ENCODE data around the gene EPB41L4A. TPM values are rescaled to one million over a fixed set of nuclear protein-coding genes. Genes with fewer than 3 reads are reported as not detected.

EPB41L4A gene
- total RNA-seq, 1 experiment from 2014 or later, result 0.87 TPM

GRCh38 chr5:112119508-112119907, 299.6 kb downstream of the EPB41L4A start:
- BruUV-seq (replicated peaks), result no TSS peak
- DNase-seq (ENCODE audit: low read depth, low spot score), result no peak
- ChIA-PET POLR2A (no interaction called here), CTCF (no interaction called here)
- no peak overlapping the region for H3K27ac ChIP-seq (ENCODE audit: low read length)
- no peaks in the 10 kb centered on the region for H3K4me1 ChIP-seq (ENCODE audit: control insufficient read depth, insufficient read depth, low read length)
- TF ChIP-seq CTCF (IDR thresholded peaks at IDR 0.05), result no peak
- TF ChIP-seq SIN3A (IDR thresholded peaks at IDR 0.05; ENCODE audit: borderline replicate concordance, insufficient read depth, low read depth, low read length), result no peak
- no peak for TF ChIP-seq TCF7L2 (IDR thresholded peaks at IDR 0.05; ENCODE audit: low read depth, low read length)
- TF ChIP-seq POLR2AphosphoS5 (IDR thresholded peaks at IDR 0.05; ENCODE audit: low read depth, low read length), result no peak
- TF ChIP-seq REST (IDR thresholded peaks at IDR 0.05; ENCODE audit: insufficient read depth in 1 of 2, low read depth in 2 of 2, low read length in 1 of 2), result no peak
- H3K4me3 ChIP-seq (ENCODE audit: low read depth in 2 of 2, low read length in 2 of 2), result no peak overlapping the region
- no peaks in the 10 kb centered on the region for H3K36me3 ChIP-seq (ENCODE audit: control insufficient read depth, insufficient read depth, low read length)
- H3K27me3 ChIP-seq (ENCODE audit: control insufficient read depth, insufficient read depth, low read length), result no peaks in the 10 kb centered on the region
- in situ Hi-C loops (cut with HindIII; ENCODE audit: low pct_unique_long_range_greater_than_20kb, low sequenced_read_pairs) (no loop called here), intact Hi-C loops (cut with micrococcal nuclease; ENCODE audit: unreplicated experiment) (no loop called here)
- H3K9me3 ChIP-seq (ENCODE audit: control insufficient read depth, insufficient read depth, low read depth, low read length), result no peaks in the 10 kb centered on the region
- no peak for ATAC-seq

GRCh38 chr5:112117551-112117950, 301.5 kb downstream of the EPB41L4A start:
- BruUV-seq (replicated peaks), result no TSS peak

GRCh38 chr5:112116371-112116770, 302.7 kb downstream of the EPB41L4A start:
- Histone ChIP-seq H3K4me1 (ENCODE audit: control insufficient read depth, insufficient read depth, low read length) (no peaks in the 10 kb centered on the region), H3K4me3 (ENCODE audit: low read depth in 2 of 2, low read length in 2 of 2) (no peak overlapping the region), H3K36me3 (ENCODE audit: control insufficient read depth, insufficient read depth, low read length) (no peaks in the 10 kb centered on the region), H3K9me3 (ENCODE audit: control insufficient read depth, insufficient read depth, low read depth, low read length) (no peaks in the 10 kb centered on the region), H3K27ac (ENCODE audit: low read length) (no peak overlapping the region), H3K27me3 (ENCODE audit: control insufficient read depth, insufficient read depth, low read length) (no peaks in the 10 kb centered on the region)
- in situ Hi-C loops (cut with HindIII; ENCODE audit: low pct_unique_long_range_greater_than_20kb, low sequenced_read_pairs) (no loop called here), intact Hi-C loops (cut with micrococcal nuclease; ENCODE audit: unreplicated experiment) (no loop called here)
- ChIA-PET POLR2A (no interaction called here), CTCF (no interaction called here)
- TF ChIP-seq REST (IDR thresholded peaks at IDR 0.05; ENCODE audit: insufficient read depth in 1 of 2, low read depth in 2 of 2, low read length in 1 of 2) (no peak), SIN3A (IDR thresholded peaks at IDR 0.05; ENCODE audit: borderline replicate concordance, insufficient read depth, low read depth, low read length) (no peak), TCF7L2 (IDR thresholded peaks at IDR 0.05; ENCODE audit: low read depth, low read length) (no peak), CTCF (IDR thresholded peaks at IDR 0.05) (no peak), POLR2AphosphoS5 (IDR thresholded peaks at IDR 0.05; ENCODE audit: low read depth, low read length) (no peak)
- DNase-seq (ENCODE audit: low read depth, low spot score) (no peak), ATAC-seq (no peak)
- no TSS peak for BruUV-seq (replicated peaks)

More at GRCh38 chr5:112117551-112117950, 301.5 kb downstream of the EPB41L4A start:
- Histone ChIP-seq H3K27me3 (ENCODE audit: control insufficient read depth, insufficient read depth, low read length) (no peaks in the 10 kb centered on the region), H3K27ac (ENCODE audit: low read length) (no peak overlapping the region), H3K9me3 (ENCODE audit: control insufficient read depth, insufficient read depth, low read depth, low read length) (no peaks in the 10 kb centered on the region), H3K4me1 (ENCODE audit: control insufficient read depth, insufficient read depth, low read length) (no peaks in the 10 kb centered on the region), H3K36me3 (ENCODE audit: control insufficient read depth, insufficient read depth, low read length) (no peaks in the 10 kb centered on the region), H3K4me3 (ENCODE audit: low read depth in 2 of 2, low read length in 2 of 2) (no peak overlapping the region)
- DNase-seq (ENCODE audit: low read depth, low spot score), result no peak
- in situ Hi-C loops (cut with HindIII; ENCODE audit: low pct_unique_long_range_greater_than_20kb, low sequenced_read_pairs), result no loop called here
- TF ChIP-seq POLR2AphosphoS5 (IDR thresholded peaks at IDR 0.05; ENCODE audit: low read depth, low read length), result no peak
- ChIA-PET CTCF (no interaction called here), POLR2A (no interaction called here)
- intact Hi-C loops (cut with micrococcal nuclease; ENCODE audit: unreplicated experiment), result no loop called here
- no peak for ATAC-seq
